GM19238 (cell line): ENCODE results near the gene LIME1.

ENCODE experiments used
- DNase-seq: peaks from one replicate; pipeline ENCODE4 v3.0.0; 2011; ENCODE audit warnings: low spot score; ENCODE audit not compliant: insufficient read length

Gene LIME1

DNA sequence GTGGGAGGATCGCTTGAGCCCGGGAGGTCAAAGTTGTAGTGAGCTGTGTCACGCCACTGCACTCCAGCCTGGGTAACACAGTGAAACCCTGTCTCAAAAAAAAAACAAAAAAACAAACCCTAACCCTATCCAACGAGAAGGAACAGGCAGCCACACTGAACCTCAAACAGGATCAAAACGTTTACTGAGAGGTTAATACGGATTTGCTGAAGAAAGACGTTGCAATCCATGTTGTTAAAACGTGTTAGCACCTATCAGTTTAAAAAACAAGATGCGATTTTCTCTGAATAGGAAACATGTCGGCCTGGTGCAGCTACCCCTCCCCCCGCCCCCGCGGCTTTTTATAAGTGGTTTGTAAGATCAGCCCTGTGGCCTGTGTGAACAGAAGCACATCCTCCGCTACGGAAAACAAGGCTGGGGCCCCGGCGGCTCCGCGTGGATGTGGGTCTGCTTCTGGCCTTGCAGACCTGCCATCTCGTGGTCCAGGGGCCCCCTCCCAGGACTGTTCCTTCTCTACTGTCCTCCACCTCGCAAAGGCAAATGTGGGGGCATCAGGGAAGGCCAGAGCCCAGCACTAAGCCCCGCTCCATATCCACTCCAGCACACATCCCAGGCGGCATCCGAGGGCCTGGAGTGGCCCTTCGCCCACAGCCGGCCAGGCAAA is 14.5 kb downstream of the LIME1 start:
- DNase-seq, result no peak

DNA sequence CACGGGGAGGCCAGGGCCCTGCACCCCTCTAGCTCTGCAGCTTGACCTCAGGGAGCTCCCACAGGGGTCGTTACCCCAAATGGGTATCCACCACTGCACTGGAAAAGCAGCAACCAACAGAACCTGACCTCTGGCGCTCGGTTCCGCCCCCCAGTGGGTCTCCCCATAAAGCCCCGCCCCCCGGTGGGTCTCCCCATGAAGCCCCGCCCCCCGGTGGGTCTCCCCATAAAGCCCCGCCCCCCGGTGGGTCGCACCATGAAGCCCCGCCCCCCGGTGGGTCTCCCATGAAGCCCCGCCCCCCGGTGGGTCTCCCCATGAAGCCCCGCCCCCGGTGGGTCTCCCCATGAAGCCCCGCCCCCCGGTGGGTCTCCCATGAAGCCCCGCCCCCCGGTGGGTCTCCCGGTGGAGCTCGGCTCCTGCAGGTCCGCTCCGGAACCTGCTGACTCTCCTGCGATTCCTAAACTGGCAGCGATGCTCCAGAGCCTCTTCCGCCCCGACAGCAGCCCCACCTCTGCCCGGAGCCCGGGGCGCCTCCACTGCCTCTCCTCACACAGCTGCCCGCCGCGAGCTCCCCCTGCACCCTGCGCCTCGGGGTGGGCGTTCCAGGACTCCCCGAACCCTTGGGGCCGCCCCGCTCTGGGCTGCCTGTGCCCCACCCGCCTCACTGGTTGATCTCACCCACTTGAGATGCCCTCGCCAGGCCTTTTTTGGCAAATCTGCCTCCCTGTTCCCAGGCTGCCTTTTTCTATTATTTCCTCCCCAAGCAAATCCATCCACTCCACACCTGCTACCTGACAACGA is 15.2 kb downstream of the LIME1 start:
- no peak for DNase-seq

DNA sequence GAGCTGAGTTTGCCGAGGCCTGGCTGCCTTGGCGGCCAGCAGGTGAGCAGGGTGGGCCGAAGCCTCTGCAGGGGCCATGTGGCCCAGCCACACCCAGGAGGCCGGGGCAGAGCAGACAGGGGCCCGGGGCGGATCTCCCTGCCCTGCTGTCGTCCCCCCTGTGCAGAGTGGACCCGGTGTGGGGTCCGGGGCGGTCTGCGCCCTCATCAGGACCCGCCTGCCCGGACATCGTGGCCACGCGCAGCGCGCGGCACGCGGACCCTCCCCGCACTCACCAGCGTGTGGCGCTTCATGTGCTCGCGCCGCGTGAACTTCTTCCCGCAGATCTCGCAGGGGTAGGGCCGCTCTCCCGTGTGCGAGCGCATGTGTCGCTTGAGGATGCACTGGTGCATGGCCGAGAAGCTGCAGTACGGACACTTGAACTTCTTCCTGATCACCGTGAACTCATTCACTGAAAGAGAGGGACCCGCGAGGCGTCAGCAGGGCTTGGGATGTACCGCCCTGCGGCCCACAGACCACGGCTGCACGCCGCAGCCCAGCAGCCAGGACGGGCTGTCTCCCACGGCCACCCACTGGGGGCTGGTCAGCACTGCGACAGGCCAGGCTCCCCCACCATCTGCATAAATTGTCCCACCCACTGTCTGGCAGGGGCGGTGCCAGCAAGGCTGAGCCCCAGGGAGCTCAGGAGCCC is 16.1 kb downstream of the LIME1 start:
- DNase-seq, result no peak

GRCh38 chr20:63753381-63753780 is 16.9 kb downstream of the LIME1 start:
- DNase-seq, result no peak

DNA sequence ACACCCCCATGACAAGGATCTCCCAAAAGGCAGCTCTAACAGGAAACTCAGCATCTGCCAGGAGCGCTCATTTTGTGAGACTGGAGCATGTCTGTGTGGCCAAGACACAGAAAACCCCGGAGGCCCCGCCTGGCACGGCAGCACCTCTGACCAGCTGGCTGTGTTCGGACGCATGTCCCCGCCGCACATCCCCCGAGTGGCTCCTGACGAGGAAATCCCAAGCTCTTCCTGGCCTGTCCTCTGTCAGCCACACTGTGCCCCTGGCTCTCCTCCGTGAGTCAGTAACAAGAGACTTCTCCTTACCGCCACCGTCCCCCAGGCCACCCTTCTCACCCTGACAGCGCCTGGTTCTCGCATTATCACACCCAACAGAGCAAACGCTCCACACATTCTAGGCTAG is 17.5 kb downstream of the LIME1 start:
- no peak for DNase-seq

DNA sequence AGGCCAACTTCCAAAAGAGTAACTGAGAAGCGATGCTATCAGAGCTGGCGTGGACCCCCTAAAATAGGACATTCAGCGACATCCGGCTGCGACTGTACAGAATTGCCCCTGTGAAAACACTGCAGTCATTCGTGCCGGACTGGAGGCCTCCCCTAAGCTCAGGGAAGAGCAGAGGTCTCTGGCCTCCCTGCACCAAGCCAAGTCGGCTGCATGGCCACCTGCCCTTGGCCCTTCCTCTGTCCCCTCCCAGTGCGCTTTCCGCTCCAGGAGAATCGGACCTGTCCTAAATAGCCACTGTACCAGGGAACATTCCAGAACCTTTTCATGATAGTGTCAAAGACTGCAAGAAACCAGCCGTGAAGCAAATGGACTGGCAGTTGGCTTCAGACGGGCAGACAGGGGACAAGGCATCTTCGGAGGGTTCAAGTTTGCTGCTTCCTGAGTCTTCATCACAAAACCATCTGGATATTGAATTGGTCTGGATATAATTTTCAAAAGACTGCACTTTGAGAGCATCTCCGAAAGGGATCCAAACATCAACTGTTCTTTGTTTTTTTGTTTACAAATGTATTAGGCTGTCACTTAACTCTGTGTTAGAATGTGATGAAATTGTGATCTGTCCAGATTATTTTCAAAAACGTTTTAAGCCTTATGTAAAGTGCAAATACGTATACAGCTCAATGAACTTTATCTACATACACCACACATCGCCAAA is 19.6 kb downstream of the LIME1 start:
- DNase-seq, result no peak

DNA sequence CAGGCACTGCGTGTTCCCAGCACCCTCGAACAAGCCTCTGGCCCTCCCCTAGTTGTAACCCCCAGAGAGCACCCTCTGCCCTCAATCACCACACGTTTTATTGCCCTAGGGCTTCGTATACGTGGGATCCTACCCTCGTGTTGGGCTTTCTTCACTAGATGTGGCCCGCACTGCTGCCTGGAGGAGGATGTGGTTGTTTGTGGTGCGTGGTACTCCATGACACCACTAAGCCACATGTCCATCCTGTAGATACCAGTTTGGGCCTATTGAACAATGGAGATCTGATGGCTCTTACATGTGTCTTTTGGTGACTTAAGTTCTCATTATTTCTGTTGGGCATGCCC is 20.2 kb downstream of the LIME1 start:
- no peak for DNase-seq

- no peak for DNase-seq
Observed at GRCh38 chr20:63758152-63758551, 21.7 kb downstream of the LIME1 start.

DNA sequence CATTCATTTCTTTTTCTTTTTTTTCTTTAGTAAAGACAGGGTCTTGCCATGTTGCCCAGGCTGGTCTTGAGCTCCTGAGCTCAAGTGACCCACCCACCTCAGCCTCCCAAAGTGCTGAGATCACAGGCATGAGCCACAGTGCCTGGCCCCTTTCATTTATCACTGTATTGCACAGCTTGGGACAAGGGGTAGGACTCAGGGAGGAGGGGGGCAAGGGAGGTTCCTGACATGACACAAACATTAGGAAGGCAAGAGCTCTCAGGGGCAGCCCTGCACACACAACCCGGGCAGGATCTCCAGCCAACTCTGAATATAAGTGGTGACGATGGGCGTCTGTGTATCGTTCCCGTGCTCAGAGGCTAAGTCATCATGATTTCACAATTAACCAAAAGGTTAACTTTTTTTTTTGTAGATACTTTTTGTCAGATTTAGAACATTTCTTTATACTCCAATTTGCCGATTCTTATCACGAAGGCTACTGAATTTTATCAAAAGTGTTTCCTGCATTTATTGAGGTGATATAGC is 23.0 kb downstream of the LIME1 start:
- no peak for DNase-seq

DNA sequence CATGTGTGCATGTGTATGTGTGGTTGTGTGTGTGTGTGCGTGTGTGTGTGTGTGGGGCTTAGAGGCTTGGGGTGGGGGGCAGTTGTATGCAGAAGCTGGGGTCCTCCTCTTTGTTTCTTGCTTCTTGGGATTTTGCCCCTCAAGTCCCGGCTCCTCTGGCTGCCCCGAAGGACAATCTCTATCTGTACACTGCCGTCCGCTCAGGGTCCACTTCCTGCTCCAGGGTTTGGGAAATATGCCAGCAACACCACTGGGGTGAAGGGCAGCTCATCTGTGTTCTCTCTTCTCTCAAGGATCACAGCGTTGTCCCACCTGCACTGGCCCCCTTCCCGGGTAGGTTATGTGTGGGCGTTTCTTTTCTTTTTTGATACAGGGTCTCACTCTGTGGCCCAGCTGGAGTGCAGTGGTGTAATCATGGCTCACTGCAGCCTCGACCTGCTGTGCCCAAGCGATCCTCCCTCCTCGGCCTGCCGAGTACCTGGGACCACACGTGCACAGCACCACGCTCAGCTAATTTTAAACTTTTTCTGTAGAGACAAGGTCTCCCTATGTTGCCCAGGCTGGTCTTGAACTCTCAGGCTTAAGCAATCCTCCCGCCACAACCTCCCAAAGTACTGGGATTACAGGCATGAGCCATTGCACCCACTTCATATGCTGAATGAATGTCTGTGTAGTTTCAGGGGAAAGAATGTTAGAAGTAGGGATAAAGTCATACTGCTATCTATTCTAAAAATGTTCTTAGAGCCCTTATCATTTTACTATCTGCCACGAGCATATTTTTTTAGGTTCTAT is 28.8 kb downstream of the LIME1 start:
- no peak for DNase-seq

DNA sequence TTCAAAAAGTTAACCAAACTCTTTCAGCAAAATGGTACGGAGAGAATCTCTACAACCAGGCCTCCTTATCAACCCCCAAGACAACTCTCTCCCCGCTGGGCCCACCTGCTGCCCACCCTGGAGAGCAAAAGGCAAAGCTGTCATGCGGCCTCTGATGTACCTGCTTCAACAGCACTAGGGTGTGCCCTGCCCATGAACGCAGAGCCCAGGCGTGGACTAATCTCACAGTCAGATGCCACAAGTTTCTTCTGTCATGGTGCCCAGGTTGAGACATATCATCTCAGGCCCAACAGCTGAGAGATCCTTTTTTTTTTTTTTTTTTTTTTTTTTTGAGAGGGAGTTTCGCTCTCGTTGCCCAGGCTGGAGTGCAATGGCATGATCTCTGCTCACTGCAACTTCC is 29.4 kb downstream of the LIME1 start:
- no peak for DNase-seq

- no peak for DNase-seq
Observed at GRCh38 chr20:63766695-63767426, 30.4 kb downstream of the LIME1 start.

- DNase-seq, result no peak
Observed at GRCh38 chr20:63767456-63767855, 31.0 kb downstream of the LIME1 start.

- DNase-seq, result no peak
Observed at GRCh38 chr20:63767886-63768285, 31.4 kb downstream of the LIME1 start.

DNA sequence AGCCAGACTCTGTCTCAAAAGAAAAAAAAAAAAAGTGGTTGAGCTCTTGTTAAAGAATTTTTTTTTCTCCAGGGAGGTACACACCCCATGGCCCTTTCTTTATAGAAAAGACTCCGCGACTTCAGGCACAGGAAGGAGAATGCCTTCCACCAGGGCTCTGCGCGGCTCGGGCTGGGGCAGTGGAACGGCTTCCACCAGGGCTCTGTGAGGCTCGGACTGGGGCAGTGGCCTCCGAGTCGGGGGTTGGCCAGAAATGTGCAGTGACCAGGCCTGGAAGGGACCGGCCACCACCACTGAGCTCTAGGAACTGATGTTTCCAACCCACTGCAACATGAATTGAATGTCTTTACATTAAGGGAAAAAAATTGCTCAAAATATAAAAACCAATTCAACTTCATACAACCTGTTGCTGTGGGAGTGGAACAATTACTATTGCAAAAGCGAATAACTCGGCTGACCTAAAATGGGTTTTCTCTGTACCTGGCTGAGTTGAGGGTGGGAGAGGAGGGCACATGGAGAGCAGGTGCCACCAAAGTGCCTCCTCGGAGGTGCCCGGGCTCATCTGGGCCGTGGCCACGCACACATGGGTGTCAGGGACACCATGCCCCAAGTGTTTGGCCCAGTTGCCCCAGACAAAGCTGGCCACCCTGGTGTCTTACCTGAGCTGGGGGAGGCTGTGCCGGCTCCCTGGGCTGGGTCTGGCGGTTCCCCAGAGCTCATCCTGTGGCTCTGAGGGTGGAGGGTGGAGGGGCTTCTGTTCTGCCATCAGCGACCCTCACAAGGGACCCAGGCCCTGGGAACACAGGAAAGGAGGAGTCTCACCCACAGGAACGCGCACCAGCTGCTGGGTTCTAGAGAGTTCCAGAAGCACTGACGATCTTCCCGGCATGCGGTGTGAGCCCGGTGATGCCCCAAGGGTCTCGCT is 32.4 kb downstream of the LIME1 start:
- DNase-seq, result no peak

DNA sequence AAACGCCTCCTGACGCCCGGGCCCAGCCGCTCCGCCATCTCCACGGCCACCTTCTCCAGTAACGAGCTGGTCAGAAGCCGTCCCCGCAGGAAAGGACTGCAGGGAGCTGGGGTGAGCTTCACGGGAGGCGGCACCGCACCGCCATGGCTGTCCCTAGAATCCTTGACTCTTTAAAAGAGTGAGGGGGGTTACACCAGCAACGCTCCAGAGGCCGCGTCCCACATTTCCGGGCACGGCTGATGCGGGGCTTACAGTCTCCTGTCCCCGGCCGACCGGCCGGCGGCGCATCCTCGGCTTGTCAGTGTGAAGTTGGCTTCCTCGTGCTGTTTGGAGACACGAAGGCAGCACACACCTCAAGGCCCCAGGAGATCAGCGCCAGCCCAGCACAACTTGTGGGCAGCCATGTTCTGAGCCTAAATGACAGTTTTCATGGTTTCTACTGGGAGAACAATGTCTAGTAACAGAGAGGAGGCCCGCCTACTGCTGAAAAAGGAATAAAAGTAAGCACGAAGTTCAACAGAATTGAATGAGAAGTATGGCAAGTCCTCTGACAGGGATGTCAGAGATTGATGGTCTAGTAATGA is 33.5 kb downstream of the LIME1 start:
- no peak for DNase-seq

- DNase-seq, result no peak
Observed at GRCh38 chr20:63771046-63771707, 34.7 kb downstream of the LIME1 start.
